Activated CD4-positive, CD25-positive, alpha-beta regulatory T cell (primary cell): ENCODE data around the gene SEC22C.
"Not testable (repeated sequence)": the region's sequence is repeated elsewhere in the genome, so short reads cannot be mapped to it uniquely, and the experiment has no call there.

Experiments
- DNase-seq, 4 experiments: peaks; one replicate each; lab custom pipeline; 2025; lab: John Stamatoyannopoulos, UW

Gene SEC22C, protein sequence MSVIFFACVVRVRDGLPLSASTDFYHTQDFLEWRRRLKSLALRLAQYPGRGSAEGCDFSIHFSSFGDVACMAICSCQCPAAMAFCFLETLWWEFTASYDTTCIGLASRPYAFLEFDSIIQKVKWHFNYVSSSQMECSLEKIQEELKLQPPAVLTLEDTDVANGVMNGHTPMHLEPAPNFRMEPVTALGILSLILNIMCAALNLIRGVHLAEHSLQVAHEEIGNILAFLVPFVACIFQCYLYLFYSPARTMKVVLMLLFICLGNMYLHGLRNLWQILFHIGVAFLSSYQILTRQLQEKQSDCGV

GRCh38 chr3:42581709-42582473, at the start of gene SEC22C:
TSS of gene SEC22C (minus strand) at chr3:42581967. CDS start at chr3:42569046, 12,921 bp downstream.
- peak; percentile 89 to 92 (median 92) for DNase-seq

DNA sequence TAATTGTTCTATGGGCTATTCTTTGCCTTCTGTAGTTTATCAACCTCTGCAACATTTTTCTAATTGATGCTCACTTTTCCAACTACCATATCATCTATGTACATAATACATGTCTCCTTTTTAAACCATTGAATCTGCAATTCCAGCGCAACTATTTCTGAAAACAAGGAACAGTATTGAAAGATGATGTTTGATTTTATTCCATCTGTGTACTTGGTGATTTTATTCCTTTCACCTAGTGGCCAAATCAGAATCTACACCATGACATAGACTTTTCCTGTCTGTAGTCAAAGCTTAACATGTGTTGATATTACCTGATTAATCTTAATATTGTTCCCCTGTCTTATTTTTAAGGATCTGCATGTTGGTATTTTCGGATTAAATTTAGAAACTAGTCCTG, 31.7 kb upstream of the SEC22C start:
- no peak for DNase-seq

GRCh38 chr3:42612928-42613327, 31.2 kb upstream of the SEC22C start:
- no peak for DNase-seq

DNA sequence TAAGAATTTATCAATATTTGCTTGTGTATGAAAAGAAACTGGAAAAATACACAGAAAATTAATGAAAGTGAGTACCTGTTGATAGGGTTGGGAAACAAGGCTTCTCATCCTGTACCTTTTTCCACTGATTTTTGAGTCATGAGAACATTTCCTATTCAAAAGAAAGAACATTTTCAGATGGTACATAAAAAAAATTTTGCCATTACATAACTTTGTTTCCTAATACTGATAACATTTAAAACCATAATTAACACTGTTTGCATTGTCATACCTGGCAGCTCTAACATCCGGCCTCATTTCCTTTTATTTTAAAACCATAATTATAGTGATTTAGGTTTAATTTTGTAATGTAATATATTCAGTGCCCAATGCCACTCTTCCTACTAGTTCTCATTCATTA, 30.4 kb upstream of the SEC22C start:
- DNase-seq = no peak

- DNase-seq = no peak
Observed at GRCh38 chr3:42610976-42611375, 29.2 kb upstream of the SEC22C start.

DNA sequence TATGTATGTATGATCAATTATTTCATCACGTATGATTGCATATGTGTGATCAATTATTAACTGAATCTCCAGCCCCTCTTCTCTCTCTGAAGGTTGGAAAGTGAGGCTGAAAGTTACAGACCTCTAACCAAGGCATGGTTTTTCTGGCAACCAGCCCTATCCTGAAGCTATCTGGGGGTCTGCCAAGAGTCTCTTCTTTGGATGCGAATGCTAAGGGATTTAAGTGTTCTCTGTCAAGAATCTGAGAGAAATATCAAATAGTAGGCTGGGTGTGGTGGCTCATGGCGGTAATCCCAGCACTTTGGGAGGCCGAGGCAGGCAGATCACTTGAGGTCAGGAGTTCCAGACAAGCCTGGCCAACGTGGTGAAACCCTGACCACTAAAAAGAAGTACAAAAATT, 26.8 kb upstream of the SEC22C start:
- DNase-seq = no peak

DNA sequence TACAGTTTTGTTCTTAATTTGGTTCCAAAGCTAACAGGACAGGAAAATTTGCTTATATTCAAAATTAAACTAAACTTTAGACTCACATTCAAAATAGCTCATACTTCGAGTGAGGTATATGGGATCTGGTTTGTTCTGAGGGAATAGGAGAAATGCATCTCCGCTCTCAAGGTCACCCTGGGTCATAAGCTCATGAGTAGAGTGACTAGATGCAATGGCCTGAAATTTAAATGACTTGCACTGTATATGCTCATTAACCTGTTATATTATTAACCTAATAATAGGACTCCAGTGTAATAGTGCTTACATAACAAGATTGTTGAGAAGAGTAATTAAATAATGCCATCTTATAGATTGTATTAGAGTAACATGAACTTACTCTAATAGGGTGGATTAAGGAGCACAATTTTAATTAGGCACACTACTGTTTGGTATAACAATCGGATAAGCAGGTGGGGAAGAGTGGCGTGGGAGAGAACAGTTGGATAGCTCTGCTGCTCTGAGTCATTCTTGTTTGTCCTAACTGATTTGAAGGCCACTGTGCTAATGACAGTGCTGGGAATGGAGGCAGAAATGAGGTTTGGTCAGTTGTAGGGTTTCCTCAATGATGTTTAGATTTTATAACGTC, 23.9 kb upstream of the SEC22C start:
- no peak for DNase-seq

DNA sequence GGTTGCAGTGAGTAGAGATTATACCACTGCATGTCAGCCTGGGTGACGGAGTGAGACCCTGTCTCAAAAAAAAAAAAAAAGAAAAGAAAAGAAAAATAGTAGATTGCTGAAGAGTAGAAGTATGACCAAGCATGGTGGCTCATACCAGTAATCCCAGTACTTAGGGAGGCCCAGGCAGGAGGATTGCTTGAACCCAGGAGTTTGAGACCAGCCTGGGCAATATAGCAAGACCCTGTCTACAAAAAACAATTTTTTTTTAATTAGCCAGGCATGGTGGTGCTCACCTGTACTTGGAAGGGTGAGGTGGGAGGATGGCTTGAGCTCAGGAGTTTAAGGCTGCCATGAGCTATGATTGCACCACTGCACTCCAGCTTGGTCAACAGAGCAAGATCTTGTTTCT, 21.2 kb upstream of the SEC22C start:
- no peak for DNase-seq

- no peak for DNase-seq
Observed at GRCh38 chr3:42601896-42602581, 20.3 kb upstream of the SEC22C start.

GRCh38 chr3:42600958-42601675, 19.4 kb upstream of the SEC22C start:
- DNase-seq = peak in 3 of 4 experiments; percentile 24 to 45 (median 27)

DNA sequence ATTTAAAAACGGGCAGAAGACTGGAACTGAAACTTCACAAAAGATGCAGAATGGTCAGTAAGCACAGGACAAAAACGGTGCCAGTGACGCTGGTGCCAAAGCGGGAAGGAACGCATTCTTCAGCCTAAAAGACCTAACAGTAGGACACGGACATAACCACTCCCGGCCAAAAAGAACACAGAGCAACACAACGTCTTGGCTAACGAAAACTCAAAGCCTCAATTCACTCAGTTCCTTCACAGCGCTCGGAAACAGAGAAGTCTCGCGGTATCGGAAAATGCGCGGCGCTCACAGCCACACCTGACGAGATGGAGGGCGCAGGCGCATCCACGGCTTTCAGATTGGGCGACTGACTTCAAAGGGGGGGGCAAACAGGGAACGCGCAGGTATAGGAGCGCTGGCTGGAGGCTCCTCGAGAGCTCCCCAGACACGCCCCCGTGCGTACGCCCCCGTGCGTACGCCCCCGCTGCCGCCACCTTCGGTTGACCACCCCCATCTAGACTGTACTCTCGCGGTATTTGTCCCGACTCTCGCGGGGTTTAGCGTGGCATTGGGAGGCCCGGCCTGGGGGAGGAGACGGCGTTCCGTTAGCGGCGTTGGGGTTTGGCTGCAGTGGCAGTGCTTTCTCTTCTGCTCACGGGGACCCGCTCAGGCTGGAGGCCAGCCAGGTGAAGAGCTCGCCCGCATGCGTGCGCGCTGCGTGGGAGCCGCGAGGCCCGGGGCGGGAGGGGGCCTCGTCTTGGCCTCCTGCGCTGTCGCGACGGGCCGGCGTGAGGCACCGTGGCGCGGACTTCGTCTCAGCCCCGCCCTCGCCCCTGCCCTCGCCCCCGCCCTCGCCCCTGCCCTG, 18.6 kb upstream of the SEC22C start, which contains the start of gene NKTR:
NKTR (plus strand) TSS at position 576 of the 847 bp plus-strand sequence. CDS start 321 bp downstream, outside the sequence.
- peak; percentile 98 to 100 (median 99) for DNase-seq

DNA sequence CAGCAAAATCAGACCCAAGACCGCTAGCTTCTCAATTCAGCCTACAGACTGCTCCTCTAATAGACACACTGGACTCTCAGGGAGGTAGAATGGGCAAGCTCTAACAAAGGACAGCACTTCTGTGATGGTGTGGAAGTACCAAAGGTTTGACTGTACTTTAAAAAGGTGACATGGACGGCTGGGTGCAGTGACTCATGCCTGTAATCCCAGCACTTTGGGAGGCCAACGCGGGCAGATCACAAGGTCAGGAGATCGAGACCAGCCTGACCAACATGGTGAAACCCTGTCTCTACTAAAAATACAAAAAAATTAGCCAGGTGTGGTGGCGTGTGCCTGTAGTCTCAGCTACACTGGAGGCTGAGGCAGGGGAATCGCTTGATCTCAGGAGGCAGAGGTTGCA, 15.3 kb upstream of the SEC22C start:
- not testable (repeated sequence) for DNase-seq

DNA sequence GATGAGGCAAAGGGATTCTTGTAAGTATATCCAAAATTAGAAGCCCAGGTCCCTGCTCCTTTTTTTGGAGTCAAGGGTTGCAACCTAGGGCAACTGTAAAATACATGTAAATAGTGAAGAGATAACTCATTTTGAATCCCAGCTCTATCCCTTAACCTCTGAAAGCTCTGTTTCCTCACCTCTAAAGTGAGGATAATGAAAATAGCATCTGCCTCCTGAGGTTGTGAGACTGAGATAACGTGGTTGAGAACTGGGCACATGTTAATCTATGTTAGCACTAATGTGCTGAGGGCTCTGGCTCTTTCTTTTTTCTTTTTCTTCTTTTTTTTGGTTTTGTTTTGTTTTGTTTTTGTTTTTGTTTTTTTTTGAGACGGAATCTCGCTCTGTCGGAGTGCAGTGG, 13.9 kb upstream of the SEC22C start:
- DNase-seq = no peak

DNA sequence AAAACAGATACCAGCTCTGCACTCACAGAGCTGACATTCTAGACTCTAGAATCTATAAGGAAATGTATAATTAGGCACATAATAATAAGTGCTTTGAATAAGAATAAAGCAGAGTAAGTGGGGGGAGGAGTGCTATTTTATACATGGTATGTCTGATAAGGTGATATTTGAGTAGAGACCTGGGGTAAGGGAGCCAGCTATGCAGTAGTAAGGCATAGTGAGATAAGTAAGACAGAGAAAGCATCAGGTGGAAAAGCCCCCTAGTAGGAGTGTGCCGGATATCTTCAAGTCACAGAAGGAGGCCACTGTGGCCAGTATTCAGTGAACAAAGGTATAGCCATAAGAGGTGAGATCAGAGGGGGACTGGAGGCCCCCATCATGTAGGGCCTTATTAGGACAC, 11.9 kb upstream of the SEC22C start:
- DNase-seq = no peak

DNA sequence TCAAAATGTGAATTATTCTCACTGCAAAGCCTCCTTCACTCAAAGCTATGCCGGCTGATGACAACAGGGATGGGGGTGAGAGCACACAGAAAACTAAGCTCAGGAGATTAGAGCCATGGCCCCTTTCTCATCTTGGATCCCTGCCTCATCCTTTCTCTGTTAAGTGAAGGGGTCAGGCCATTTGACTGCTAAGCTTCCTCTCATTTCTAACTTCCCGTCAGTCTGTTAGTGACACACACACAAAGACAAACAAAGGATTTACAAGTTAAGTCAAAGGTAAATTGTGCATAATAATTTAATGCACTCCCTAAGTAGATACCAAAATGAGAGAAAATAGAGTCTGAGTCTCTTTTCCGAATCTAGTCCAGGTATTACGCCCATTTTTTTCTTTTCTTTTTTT, 10.0 kb upstream of the SEC22C start:
- no peak for DNase-seq

DNA sequence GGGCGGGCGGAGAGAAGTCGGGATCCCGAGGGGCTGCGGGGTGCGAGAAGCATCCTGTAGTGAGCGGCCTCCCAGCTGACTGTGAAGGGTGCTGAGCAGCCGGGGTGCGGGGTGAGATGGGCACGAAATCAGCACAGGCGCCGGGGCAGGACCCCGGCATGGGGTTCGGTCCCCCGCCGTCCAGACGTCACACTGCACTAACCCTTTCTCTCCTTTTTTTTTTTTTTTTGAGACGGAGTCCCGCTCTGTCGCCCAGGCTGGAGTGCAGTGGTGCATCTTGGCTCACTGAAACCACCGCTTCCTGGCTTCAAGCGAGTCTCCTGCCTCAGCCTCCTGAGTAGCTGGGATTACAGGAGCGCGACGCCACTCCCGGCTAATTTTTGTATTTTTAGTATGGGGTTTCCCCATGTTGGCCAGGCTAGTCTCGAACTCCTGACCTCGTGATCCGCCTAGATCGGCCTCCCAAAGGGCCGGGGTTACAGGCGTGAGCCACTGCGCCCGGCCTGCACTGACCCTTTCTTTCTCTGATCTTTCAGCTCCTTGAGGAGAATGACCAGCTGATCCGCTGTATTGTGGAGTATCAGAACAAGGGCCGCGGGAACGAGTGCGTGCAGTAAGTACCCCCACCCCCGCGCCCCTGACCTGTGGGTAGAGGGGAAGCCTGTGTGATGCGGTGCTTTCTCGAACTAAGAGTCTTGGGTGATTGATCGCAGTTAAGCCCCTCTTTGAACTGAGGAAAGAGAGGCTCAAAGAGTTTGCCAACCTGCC, 9.4 kb upstream of the SEC22C start:
- DNase-seq = no peak

- no peak for DNase-seq
Observed at GRCh38 chr3:42589382-42590109, 7.8 kb upstream of the SEC22C start.

GRCh38 chr3:42588625-42589024, 6.9 kb upstream of the SEC22C start:
- DNase-seq = no peak

- no peak for DNase-seq
Observed at GRCh38 chr3:42582474-42583070, 805 bp upstream of the SEC22C start.
